Central memory CD4-positive, alpha-beta T cell (primary cell): Measurements from ENCODE around the gene BIN1.

Experiments
- DNase-seq: peaks from one replicate; pipeline ENCODE4 v3.0.0; 2022

BIN1 gene

GRCh38 chr2:127057371-127058245 is 49.3 kb downstream of the BIN1 start:
- no peak for DNase-seq

- no peak for DNase-seq
These were observed 50.2 kb downstream of the BIN1 start for GRCh38 chr2:127056631-127057370.

- DNase-seq: no peak
These were observed 50.9 kb downstream of the BIN1 start for GRCh38 chr2:127056086-127056485.

- DNase-seq: no peak
These were observed 51.2 kb downstream of the BIN1 start for GRCh38 chr2:127055786-127056076.

- no peak for DNase-seq
These were observed 51.8 kb downstream of the BIN1 start for GRCh38 chr2:127054996-127055785.

- no peak for DNase-seq
These were observed 52.4 kb downstream of the BIN1 start for GRCh38 chr2:127054604-127054930.

GRCh38 chr2:127053731-127054603 is 53.0 kb downstream of the BIN1 start:
- no peak for DNase-seq

- no peak for DNase-seq
These were observed 53.9 kb downstream of the BIN1 start for GRCh38 chr2:127052771-127053691.

GRCh38 chr2:127052057-127052770 is 54.7 kb downstream of the BIN1 start:
- DNase-seq: no peak

- no peak for DNase-seq
These were observed 55.6 kb downstream of the BIN1 start for GRCh38 chr2:127051116-127052056.

- no peak for DNase-seq
These were observed 56.2 kb downstream of the BIN1 start for GRCh38 chr2:127050803-127051115.

GRCh38 chr2:127049927-127050802 is 56.8 kb downstream of the BIN1 start:
- DNase-seq: peak; percentile 42

- no peak for DNase-seq
These were observed 57.7 kb downstream of the BIN1 start for GRCh38 chr2:127048969-127049897.

GRCh38 chr2:127048618-127048935 is 58.4 kb downstream of the BIN1 start:
- no peak for DNase-seq

- no peak for DNase-seq
These were observed 59.0 kb downstream of the BIN1 start for GRCh38 chr2:127047716-127048617.

GRCh38 chr2:127047054-127047453 is 59.9 kb downstream of the BIN1 start:
- DNase-seq: no peak

GRCh38 chr2:127046579-127046978 is 60.4 kb downstream of the BIN1 start:
- DNase-seq: no peak
